Activated CD4-positive, alpha-beta T cell treated with anti-CD3 and anti-CD28 coated beads, Interleukin-2, amount 50 U/mL, for 16 hours (primary cell): ENCODE results near the gene USH2A.

Experiments
- DNase-seq: peaks from one replicate; pipeline ENCODE4 v3.0.0-alpha.2; 2020

Gene USH2A

GRCh38 chr1:216119600-216119999 lies 303.6 kb downstream of the USH2A start:
- DNase-seq: no peak

DNA sequence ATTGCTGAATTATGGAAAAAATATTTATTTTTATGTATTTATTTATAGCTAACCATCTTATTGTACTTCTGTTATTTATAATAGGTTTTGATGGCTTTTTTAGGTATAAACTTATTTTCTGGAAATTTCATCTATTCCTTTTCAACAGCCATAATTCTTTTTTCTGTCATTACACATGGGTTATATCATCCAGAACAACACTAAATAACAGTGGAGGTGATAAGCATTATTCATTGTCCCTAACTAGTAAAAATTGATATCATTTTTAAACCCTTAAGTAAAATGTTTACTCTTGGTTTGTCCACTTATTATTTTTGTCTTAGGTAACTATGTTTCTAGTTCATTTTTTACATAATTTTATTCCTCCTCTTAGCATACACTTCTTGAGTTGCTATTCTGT lies 309.1 kb downstream of the USH2A start:
- no peak for DNase-seq

GRCh38 chr1:216113181-216113580 lies 310.1 kb downstream of the USH2A start:
- no peak for DNase-seq

DNA sequence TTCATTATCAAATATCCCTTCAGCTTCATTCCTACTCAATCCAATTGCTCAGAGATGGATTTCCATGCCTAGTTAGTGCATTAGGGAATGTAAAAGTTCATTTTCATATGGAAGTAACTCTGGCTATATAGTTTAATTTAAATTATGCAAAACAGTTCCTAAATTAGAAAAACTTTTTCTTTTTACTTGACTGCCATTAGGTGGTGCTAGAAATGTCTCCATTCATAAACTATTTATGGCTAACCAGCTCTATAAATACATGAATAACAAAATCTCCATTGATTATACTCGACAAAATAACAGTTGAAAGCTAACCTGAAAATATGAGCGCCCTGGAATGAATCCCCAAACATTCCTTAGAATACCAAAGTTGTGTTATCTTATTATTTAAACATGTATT lies 311.4 kb downstream of the USH2A start:
- DNase-seq: no peak

DNA sequence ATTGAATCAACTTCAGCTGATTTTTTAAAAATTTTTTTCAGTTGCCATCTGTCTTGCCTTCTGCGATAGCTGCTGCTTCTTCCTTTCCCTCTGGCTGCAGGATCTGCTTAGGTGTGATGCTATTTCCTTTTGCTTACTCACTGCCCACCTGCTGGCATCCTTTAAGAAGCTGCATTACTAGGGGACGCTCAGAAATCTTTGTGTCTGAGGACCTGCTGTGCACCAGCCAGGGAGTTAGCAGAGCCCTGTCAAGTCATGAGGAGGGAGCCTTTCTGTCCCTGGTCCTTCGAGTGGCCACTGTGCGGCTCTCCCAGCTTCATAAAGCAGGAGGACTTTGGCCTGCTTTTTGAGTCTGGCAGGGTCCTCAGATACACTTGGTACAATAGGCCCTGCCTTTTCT lies 327.8 kb downstream of the USH2A start:
- no peak for DNase-seq

DNA sequence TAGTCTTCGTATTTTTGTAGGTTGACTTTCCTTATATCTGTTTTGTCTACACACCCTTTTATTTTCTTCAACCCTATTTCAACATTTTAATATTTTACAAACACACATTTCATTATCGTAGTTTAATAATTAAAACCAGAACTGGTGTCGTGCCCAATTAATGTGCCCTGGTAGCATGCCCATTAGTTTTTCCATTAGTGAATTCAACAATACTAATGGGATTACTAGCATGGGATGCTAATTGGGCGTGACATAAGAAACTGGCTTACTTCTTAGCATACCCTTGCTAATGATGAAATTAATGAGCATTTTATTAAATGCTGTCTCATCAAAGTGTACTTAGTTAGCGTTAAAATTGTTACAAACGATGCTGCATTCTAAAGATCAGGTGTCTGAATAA lies 332.7 kb downstream of the USH2A start:
- no peak for DNase-seq

DNA sequence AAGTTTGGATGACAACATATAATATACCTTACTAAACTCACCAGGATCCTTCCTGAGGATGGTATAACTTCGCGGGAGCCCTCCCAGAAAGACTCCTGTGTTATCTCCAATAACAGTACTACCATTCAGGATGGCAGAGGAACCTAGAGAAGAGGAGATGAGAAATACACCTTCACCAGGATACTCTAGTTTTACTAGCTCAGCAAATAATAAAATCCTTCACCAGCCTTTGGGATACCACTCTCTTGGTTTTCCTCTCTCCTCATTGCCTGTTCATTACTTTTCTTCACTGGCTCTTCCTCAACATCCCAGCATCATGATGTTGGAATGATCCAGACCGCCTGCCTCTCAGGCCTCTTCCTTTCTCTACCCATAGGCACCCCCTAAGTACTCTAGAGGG lies 336.6 kb downstream of the USH2A start:
- DNase-seq: no peak

- no peak for DNase-seq
These were observed 341.8 kb downstream of the USH2A start for GRCh38 chr1:216081445-216081844.

DNA sequence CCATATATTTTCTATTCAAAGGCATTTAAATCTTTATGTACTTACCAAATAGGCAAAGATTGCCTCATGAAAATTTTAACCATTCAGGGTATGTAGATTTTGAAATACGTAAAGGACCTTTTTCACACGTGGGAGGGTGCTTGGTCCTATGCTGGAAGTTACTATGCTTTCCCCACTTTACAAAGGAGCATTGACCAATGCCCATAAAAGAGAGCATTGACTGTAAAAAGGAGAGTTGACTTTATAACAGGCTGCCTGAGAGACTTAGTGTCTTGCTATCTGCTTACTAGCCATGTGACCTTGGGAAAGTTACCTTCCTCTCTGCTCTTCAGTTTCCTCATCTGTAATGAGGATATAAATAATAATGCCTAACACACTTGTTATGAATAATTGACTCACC lies 346.5 kb downstream of the USH2A start:
- no peak for DNase-seq

DNA sequence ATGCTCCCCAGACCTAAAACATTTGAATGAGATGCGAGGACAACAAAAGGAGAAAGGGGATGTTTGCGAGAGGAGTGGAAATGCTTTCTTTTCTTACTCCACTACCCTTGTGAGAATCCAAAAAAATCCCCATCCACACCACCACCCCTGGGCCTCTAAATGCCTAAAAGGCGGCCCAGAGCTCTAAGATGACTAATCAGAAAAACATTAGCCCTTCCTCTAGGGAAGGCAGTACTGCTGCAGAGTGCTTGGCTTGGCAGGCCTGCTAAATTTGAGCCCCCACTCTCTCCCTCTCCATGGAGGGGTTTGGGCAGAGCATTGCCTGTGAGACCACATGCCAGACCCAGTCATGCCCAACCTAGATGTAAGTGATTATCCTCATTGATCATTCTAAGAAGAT lies 347.9 kb downstream of the USH2A start:
- DNase-seq: no peak

GRCh38 chr1:216073793-216074595 lies 349.3 kb downstream of the USH2A start:
- no peak for DNase-seq

DNA sequence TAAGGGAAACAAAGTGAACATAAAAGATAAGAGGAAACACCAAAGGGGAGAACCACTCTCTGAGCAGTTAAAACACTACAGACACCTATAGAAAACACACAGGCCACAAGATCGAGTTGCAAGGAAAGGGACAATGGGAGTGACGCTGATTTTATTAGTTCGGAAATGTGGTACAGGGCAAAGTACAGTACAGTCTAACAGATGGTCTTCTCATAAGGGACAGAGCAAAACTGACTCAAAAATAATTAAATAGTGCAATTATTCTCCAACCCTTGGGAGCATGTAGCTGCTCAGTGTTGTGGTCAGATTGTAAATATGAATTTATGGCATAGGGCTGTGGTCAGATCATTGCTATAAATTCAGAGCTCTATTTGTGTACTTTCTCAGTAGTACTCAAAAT lies 352.0 kb downstream of the USH2A start:
- DNase-seq: no peak

- no peak for DNase-seq
These were observed 358.6 kb downstream of the USH2A start for GRCh38 chr1:216064643-216065042.

GRCh38 chr1:216057947-216058346 lies 365.3 kb downstream of the USH2A start:
- DNase-seq: no peak

DNA sequence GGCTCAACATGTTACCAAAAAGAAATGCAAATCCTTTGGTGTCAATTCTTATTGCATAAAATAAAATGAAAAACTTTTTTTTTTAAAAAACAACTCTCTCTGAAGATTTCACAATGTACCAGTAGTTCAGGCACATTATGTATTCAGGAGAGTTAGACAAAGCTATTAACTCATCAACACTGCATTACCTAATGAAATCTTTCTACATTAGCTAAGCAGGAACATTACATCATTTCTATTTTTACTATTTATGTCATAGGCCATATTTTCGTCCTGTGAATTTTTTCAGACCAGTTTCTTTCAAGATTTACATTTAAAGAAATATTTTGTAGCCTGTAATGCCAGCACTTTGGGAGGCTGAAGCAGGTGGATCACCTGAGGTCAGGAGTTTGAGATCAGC lies 366.2 kb downstream of the USH2A start:
- DNase-seq: no peak

DNA sequence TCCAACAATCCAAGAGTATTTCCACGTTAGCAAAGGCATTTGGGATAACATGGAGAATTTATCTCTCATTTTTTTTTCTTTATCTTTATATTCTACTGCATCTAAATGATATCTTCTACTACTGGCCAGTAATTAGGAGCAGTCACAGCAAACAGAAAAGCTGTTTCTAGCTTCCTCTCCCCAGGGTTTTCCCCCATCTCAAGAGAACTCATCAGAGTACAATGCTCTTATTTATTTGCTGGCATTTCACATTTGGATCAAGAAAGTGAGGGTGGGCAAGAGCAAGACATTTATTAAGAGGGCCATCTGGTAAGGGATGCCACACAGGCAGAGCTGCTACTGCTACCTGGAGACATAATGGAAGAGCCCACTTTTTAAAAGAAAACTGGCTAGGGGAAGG lies 368.2 kb downstream of the USH2A start:
- no peak for DNase-seq

- DNase-seq: no peak
These were observed 368.6 kb downstream of the USH2A start for GRCh38 chr1:216054600-216054999.

GRCh38 chr1:216051071-216051470 lies 372.2 kb downstream of the USH2A start:
- no peak for DNase-seq

DNA sequence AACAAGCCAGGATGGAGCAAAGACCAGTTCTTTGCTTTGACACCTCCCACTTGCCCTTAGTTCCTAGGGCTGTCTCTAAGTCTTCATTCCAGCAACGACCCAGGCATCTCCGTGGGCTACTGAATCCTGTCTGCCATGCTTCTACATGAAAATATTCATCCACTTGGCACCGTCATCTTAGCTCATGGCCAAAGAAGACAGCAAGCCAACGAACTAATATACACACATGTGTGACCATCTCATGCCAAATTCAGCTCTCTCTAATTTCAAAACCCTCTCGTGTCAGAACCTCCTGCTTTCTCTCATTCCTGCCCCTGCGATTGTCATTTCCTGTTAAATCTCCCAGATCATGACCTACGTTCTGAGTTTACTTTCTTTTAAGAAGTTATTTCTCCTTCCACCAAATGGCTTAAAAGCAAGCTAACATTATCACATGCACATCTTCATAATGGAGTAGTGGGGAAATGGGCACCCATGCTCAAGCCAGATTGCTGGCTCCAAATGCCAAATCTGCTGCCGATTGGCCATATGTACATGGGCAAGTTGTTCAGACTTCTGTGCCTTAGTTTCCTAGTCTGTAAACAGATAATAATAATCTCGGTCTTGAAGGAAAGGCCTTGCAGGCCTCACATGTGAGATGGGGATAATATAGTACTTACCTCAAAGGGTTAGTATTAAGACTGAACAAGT lies 373.4 kb downstream of the USH2A start:
- DNase-seq: no peak

DNA sequence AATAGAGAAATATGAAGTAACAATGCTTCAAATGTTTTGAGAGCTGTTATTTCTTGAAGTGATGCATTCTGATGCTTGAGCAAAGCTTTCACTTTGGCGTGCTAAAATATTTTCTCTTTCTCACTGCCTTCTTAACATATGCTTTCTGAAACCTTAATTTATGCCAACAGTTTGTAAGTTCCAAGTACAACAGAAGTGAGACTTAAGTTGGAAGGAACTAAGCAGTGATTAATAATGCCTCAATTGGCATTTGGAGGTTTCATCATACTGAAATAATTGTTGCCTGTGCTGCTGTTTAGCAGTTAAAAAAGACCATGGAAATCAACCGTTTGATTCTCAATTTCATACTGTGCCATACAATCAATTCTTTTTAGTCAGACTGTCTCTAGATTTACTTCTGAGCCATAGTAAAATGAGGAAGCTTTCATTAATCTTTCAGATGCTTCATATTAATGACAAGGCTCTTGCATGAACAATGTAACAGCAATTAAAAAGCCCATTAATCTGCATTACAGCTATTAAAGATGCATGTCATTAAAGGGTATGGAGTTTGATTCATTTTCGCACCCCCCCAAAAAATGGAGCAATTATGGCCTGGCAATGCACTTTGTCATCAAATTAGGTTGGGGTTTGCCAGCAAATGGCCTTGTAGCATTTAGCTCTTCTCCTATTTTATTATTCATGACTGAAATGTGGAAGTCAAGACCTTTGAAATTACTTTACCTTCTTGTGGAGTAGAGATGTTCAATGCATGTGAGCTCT lies 375.3 kb downstream of the USH2A start:
- no peak for DNase-seq

GRCh38 chr1:216046336-216046735 lies 376.9 kb downstream of the USH2A start:
- no peak for DNase-seq

- no peak for DNase-seq
These were observed 377.8 kb downstream of the USH2A start for GRCh38 chr1:216045400-216045799.

- no peak for DNase-seq
These were observed 378.7 kb downstream of the USH2A start for GRCh38 chr1:216044538-216044937.

GRCh38 chr1:216034506-216034905 lies 388.7 kb downstream of the USH2A start:
- DNase-seq: no peak
